Measurements from ENCODE around the gene ZDHHC17. TPM values are rescaled to one million over a fixed set of nuclear protein-coding genes. Genes with fewer than 3 reads are reported as not detected.

ZDHHC17 gene
- total and polyA plus RNA-seq, 2 of the 13 experiments (the other 11 are each of a cell fraction or from before 2014, with no cell fraction given), result 36.7 to 38.5 TPM

- TF ChIP-seq RELA (CRISPR knock-in tag; IDR thresholded peaks at IDR 0.05) (no peak), CENPT (CRISPR knock-in tag; IDR thresholded peaks at IDR 0.05; ENCODE audit: low read depth) (0 out of 2 replicates have a peak, but pooled peaks have one; percentile 63), GATA4 (IDR thresholded peaks at IDR 0.05; ENCODE audit: borderline replicate concordance, low read depth) (no peak), HOMEZ (CRISPR knock-in tag; IDR thresholded peaks at IDR 0.05; ENCODE audit: low read depth) (peak; percentile 45; the same call in 1 of the 2 replicates), ZNF205 (CRISPR knock-in tag; IDR thresholded peaks at IDR 0.05) (peak; percentile 51; the same call in 1 of the 2 replicates), FOSL1 (CRISPR knock-in tag; IDR thresholded peaks at IDR 0.05; ENCODE audit: borderline replicate concordance) (no peak), KDM1A (CRISPR knock-in tag; IDR thresholded peaks at IDR 0.05) (no peak), ZNF556 (CRISPR knock-in tag; IDR thresholded peaks at IDR 0.05; ENCODE audit: borderline replicate concordance) (peak; percentile 52; the same call in 1 of the 2 replicates), MYC (CRISPR knock-in tag; IDR thresholded peaks at IDR 0.05; ENCODE audit: borderline replicate concordance) (peak; percentile 48; the same call in 1 of the 2 replicates), ZBTB8A (CRISPR knock-in tag; IDR thresholded peaks at IDR 0.05; ENCODE audit: borderline replicate concordance, low read depth) (peak; percentile 75; the same call in 1 of the 2 replicates), PRMT3 (CRISPR knock-in tag; IDR thresholded peaks at IDR 0.05; ENCODE audit: borderline replicate concordance, low read depth) (peak; percentile 76; the same call in 1 of the 2 replicates), HDAC6 (IDR thresholded peaks at IDR 0.05; ENCODE audit: low read depth, low read length) (no peak), ZNF441 (CRISPR knock-in tag; IDR thresholded peaks at IDR 0.05; ENCODE audit: borderline replicate concordance) (0 out of 2 replicates have a peak, but pooled peaks have one; percentile 15)
- TF ChIP-seq, protein P1, sequence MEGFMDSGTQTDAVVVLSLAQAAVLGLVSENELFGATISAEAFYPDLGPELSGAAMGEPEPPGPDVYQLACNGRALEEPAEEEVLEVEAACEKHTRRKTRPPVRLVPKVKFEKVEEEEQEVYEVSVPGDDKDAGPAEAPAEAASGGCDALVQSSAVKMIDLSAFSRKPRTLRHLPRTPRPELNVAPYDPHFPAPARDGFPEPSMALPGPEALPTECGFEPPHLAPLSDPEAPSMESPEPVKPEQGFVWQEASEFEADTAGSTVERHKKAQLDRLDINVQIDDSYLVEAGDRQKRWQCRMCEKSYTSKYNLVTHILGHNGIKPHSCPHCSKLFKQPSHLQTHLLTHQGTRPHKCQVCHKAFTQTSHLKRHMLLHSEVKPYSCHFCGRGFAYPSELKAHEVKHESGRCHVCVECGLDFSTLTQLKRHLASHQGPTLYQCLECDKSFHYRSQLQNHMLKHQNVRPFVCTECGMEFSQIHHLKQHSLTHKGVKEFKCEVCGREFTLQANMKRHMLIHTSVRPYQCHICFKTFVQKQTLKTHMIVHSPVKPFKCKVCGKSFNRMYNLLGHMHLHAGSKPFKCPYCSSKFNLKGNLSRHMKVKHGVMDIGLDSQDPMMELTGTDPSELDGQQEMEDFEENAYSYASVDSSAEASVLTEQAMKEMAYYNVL (CRISPR knock-in tag; IDR thresholded peaks at IDR 0.05; ENCODE audit: borderline replicate concordance), result no peak; the same call in 1 of the 2 replicates
- TF ChIP-seq, protein P2, sequence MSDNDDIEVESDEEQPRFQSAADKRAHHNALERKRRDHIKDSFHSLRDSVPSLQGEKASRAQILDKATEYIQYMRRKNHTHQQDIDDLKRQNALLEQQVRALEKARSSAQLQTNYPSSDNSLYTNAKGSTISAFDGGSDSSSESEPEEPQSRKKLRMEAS (IDR thresholded peaks at IDR 0.05), result peak; percentile 69
- TF ChIP-seq, protein P3, sequence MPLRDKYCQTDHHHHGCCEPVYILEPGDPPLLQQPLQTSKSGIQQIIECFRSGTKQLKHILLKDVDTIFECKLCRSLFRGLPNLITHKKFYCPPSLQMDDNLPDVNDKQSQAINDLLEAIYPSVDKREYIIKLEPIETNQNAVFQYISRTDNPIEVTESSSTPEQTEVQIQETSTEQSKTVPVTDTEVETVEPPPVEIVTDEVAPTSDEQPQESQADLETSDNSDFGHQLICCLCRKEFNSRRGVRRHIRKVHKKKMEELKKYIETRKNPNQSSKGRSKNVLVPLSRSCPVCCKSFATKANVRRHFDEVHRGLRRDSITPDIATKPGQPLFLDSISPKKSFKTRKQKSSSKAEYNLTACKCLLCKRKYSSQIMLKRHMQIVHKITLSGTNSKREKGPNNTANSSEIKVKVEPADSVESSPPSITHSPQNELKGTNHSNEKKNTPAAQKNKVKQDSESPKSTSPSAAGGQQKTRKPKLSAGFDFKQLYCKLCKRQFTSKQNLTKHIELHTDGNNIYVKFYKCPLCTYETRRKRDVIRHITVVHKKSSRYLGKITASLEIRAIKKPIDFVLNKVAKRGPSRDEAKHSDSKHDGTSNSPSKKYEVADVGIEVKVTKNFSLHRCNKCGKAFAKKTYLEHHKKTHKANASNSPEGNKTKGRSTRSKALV (CRISPR knock-in tag; IDR thresholded peaks at IDR 0.05), result no peak
- TF ChIP-seq, protein P4, sequence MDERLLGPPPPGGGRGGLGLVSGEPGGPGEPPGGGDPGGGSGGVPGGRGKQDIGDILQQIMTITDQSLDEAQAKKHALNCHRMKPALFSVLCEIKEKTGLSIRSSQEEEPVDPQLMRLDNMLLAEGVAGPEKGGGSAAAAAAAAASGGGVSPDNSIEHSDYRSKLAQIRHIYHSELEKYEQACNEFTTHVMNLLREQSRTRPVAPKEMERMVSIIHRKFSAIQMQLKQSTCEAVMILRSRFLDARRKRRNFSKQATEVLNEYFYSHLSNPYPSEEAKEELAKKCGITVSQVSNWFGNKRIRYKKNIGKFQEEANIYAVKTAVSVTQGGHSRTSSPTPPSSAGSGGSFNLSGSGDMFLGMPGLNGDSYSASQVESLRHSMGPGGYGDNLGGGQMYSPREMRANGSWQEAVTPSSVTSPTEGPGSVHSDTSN (CRISPR knock-in tag; IDR thresholded peaks at IDR 0.05), result no peak
- TF ChIP-seq, protein P5, sequence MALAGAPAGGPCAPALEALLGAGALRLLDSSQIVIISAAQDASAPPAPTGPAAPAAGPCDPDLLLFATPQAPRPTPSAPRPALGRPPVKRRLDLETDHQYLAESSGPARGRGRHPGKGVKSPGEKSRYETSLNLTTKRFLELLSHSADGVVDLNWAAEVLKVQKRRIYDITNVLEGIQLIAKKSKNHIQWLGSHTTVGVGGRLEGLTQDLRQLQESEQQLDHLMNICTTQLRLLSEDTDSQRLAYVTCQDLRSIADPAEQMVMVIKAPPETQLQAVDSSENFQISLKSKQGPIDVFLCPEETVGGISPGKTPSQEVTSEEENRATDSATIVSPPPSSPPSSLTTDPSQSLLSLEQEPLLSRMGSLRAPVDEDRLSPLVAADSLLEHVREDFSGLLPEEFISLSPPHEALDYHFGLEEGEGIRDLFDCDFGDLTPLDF (CRISPR knock-in tag; IDR thresholded peaks at IDR 0.05), result no peak
Observed at GRCh38 chr12:76763746-76764675, at the start of gene ZDHHC17 (continued).

Data from HepG2 (cell line).